G401.6 (cell line): ENCODE measurements around the gene CSH1.
"Not testable (repeated sequence)": the region's sequence is repeated elsewhere in the genome, so short reads cannot be mapped to it uniquely, and the experiment has no call there.

Source experiments
- FAIRE-seq: peaks from 2 replicates; lab custom pipeline; 2012; peaks lifted over from hg19 to GRCh38; lab: Jason Lieb, UNC

Gene CSH1

GRCh38 chr17:63928172-63928666 lies 31.8 kb upstream of the CSH1 start:
- no peak for FAIRE-seq

- no peak for FAIRE-seq
Observed at GRCh38 chr17:63927464-63928171, 31.2 kb upstream of the CSH1 start.

DNA sequence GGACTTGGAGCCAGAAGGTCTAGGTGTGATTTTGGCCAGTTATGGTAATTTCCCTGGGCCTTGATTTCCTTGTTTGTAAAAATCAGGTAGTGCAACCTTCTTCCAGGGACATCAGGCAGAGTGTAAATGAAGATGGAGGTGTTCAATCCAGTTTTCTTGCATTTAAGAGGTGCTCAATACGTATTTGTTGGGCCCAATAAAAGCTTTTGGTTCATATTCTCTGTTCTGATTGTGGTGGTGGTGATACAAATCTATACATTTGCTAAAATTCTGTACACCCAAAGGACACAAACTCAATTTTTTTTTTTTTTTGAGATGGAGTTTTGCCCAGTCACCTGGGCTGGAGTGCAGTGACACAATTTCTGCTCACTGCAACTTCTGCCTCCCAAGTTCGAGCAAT lies 29.8 kb upstream of the CSH1 start:
- FAIRE-seq = no peak

- FAIRE-seq = no peak
Observed at GRCh38 chr17:63925615-63926014, 29.2 kb upstream of the CSH1 start.

GRCh38 chr17:63922402-63922801 lies 26.0 kb upstream of the CSH1 start:
- FAIRE-seq = not testable (repeated sequence)

DNA sequence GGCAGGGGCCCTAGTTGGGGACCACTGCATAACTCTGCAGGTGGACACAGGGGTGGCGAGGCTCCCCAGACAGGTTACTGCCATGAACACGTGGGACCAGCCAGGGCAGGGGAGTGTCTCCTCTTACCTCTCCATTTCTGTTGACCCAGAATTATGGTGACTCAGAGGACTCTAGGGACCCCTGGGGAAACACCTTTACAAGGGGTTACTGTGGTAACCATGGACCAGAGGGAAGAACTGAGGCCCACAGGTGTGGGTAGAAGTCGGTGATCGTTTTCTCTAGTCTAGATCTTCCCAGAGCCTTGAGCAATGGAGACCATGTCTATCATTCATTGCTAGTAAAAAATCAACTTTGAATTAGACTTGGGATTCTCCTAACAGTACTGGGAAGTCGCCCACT lies 24.4 kb upstream of the CSH1 start:
- FAIRE-seq = not testable (repeated sequence)

GRCh38 chr17:63920050-63920449 lies 23.7 kb upstream of the CSH1 start:
- not testable (repeated sequence) for FAIRE-seq

DNA sequence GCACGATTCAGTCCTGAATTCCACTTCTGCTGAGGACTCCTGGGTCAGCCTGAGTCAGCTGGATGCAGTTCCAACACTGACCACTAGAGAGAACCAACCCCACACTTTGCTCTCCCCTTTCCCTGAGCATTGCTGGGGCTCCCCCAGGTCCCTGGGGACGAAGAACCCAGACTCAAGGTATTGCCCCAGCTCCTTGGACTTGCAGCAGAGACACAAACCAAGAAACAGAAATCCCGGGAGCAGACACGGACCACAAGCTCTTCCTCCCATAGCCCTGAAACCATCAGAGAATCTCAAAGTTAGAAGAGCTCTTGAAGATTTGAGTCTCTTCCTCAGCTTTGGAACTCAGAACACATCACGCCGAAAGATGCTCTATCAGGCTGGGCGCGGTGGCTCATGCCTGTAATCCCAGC lies 22.9 kb upstream of the CSH1 start:
- no peak for FAIRE-seq

DNA sequence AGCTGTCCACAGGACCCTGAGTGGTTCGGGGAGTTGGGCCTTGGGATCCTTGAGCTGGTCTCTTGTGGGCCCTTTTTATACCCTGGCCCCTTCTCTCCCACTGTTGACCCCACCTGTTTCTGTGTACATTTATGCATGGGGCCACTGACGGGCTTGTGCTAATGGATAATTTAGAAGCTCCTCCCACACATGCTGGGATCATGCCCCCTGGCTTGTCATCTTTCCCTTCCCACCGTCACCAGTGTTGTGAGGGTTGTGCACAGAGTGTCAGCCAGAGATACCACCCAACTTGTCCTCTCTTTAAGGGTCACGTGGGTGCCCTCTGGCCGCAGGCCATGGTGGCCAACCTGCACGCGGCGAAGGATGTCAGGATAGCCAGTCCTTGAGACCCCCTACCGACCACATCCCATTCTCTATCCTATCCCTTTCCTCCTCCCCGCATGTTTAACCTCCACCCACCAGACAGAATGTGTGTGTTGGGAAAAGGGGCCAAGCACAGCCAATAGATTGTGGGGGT lies 22.5 kb upstream of the CSH1 start, which contains the start of gene GH1:
Gene GH1, minus strand, starts transcription at position 51 of the 517 bp plus-strand sequence. CDS start 63 bp downstream, outside the sequence.
- not testable (repeated sequence) for FAIRE-seq

GRCh38 chr17:63918305-63918704 lies 21.9 kb upstream of the CSH1 start:
- no peak for FAIRE-seq

DNA sequence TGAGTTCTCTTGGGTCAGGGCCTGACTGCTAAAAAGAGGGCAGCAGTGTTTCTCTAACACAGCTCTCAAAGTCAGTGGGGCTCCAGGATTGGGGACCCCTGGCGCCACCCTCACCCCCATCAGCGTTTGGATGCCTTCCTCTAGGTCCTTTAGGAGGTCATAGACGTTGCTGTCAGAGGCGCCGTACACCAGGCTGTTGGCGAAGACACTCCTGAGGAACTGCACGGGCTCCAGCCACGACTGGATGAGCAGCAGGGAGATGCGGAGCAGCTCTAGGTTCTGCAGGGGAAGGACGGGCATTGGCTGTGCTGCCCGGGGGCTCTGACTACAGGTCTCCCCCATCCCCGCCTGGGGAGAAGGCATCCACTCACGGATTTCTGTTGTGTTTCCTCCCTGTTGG lies 21.3 kb upstream of the CSH1 start:
- FAIRE-seq = no peak

DNA sequence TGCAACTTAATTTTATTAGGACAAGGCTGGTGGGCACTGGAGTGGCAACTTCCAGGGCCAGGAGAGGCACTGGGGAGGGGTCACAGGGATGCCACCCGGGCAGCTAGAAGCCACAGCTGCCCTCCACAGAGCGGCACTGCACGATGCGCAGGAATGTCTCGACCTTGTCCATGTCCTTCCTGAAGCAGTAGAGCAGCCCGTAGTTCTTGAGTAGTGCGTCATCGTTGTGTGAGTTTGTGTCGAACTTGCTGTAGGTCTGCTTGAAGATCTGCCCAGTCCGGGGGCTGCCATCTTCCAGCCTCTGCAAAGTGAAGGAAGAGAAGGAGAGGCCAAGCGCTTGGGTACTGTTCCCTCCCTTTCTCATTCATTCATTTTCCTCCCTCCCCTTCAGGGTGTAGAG lies 20.8 kb upstream of the CSH1 start:
- FAIRE-seq = not testable (repeated sequence)

- no peak for FAIRE-seq
Observed at GRCh38 chr17:63916566-63917185, 20.3 kb upstream of the CSH1 start.

DNA sequence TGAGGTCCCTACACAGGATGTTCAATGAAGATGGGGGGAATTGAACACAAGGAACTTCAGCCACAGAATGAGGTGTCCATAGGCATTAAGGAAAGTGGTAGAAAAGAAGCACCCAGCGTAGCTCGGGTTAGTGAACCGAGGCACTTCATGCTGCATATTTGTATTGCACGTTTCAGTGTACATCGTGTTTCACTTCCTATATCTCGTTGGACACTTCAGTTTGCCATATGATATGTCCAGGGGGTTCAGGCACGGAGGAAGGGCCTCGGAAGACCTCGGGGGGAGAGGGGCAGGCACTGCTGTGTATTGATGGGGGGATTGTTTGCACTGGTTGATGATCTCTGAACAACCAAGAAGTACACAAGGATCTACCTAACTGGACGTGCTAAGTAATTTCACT lies 19.4 kb upstream of the CSH1 start:
- not testable (repeated sequence) for FAIRE-seq

- FAIRE-seq = no peak
Observed at GRCh38 chr17:63914471-63914870, 18.1 kb upstream of the CSH1 start.

DNA sequence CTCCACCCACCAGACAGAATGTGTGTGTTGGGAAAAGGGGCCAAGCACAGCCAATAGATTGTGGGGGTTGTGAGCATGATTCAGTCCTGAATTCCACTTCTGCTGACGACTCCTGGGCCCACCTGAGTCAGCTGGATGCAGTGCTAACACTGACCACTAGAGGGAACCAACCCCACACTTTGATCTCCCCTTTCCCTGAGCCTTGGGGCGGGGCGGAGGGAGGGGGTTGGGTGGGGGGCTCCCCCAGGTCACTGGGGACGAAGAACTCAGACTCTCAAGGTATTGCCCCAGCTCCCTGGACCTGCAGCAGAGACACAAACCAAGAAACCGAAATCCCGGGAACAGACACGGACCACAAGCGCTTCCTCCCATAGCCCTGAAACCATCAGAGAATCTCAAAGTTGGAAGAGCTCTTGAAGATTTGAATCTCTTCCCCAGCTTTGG lies 15.3 kb upstream of the CSH1 start:
- FAIRE-seq = no peak

DNA sequence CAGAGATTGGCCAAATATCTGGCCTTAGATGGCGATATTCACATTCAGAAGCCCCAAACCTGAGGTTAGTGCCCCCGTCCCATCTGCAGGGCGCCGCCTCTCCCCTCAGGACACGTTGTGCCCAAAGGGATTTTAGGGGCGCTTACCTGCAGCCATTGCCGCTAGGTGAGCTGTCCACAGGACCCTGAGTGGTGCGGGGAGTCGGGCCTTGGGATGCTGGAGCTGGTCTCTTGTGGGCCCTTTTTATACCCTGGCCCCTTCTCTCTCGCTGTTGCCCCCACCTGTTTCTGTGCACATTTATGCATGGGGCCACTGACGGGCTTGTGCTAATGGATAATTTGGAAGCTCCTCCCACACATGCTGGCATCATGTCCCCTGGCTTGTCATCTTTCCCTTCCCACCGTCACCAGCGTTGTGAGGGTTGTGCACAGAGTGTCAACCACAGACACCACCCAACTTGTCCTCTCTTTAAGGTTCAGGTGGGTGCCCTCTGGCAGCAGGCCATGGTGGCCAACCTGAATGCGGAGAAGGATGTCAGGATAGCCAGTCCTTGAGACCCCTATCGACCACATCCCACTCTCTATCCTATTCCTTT lies 14.8 kb upstream of the CSH1 start, which contains the start of gene CSHL1:
Gene CSHL1, minus strand, starts transcription at position 218 of the 595 bp plus-strand sequence. Its CDS starts 62 bp downstream, at position 156.
- FAIRE-seq = no peak

DNA sequence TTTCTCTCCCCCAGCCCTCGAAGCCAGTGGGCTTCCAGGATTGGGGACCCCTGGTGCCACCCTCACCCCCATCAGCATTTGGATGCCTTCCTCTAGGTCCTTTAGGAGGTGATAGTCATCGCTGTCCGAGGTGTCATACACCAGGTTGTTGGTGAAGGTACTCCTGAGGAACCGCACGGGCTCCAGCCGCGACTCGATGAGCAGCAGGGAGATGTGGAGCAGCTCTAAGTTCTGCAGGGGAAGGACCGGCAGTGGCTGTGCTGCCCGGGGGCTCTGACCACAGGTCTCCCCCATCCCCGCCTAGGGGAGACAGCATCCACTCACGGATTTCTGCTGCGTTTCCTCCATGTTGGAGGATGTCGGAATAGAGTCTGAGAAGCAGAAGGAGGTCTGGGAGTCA lies 13.7 kb upstream of the CSH1 start:
- no peak for FAIRE-seq

- FAIRE-seq = not testable (repeated sequence)
Observed at GRCh38 chr17:63909586-63909985, 13.2 kb upstream of the CSH1 start.

- FAIRE-seq = not testable (repeated sequence)
Observed at GRCh38 chr17:63907161-63907778, 10.9 kb upstream of the CSH1 start.

DNA sequence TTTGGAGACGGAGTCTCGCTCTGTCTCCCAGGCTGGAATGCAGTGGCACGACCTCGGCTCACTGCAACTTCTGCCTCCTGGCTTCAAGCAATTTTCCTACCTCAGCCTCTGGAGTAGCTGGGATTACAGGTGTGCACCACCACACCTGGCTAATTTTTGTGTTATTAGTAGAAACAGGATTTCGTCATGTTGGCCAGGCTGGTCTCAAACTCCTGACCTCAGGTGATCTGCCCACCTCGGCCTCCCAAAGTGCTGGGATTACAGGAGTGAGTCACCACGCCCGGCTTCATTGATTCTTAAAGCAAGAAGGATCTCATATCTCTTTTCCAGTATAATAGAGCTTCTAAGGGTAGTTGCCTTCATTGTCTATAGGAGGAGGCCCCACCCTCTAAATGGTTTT lies 8.4 kb upstream of the CSH1 start:
- not testable (repeated sequence) for FAIRE-seq

DNA sequence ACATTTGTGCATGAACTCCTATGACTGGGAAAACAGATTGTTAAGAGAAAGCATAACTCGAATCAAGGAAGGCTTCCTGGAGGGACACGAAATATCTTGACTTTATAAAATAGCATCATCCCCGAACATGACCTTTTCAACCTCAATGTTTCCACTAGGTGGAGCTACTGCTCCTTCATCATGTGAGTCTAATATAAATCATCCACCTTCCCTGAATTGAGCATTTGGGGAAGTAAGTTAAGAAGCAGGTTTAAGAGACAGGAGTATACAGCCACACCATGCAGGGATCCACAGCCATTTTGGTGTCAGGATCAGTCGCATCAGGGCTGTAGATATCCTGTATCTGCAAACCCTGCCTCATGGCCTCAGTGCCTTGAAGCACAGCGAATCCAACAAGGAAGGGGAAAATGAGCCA lies 7.4 kb upstream of the CSH1 start:
- FAIRE-seq = peak; percentile 33
